Measurements from ENCODE around the gene SLC39A1. TPM values are rescaled to one million over a fixed set of nuclear protein-coding genes. Genes with fewer than 3 reads are reported as not detected.

Gene SLC39A1
- total and polyA plus RNA-seq, 9 of the 15 experiments (the other 6 are each of a cell fraction or from before 2014, with no cell fraction given), result 9.9 to 81.1 (median 62.7) TPM

- TF ChIP-seq, protein P1, sequence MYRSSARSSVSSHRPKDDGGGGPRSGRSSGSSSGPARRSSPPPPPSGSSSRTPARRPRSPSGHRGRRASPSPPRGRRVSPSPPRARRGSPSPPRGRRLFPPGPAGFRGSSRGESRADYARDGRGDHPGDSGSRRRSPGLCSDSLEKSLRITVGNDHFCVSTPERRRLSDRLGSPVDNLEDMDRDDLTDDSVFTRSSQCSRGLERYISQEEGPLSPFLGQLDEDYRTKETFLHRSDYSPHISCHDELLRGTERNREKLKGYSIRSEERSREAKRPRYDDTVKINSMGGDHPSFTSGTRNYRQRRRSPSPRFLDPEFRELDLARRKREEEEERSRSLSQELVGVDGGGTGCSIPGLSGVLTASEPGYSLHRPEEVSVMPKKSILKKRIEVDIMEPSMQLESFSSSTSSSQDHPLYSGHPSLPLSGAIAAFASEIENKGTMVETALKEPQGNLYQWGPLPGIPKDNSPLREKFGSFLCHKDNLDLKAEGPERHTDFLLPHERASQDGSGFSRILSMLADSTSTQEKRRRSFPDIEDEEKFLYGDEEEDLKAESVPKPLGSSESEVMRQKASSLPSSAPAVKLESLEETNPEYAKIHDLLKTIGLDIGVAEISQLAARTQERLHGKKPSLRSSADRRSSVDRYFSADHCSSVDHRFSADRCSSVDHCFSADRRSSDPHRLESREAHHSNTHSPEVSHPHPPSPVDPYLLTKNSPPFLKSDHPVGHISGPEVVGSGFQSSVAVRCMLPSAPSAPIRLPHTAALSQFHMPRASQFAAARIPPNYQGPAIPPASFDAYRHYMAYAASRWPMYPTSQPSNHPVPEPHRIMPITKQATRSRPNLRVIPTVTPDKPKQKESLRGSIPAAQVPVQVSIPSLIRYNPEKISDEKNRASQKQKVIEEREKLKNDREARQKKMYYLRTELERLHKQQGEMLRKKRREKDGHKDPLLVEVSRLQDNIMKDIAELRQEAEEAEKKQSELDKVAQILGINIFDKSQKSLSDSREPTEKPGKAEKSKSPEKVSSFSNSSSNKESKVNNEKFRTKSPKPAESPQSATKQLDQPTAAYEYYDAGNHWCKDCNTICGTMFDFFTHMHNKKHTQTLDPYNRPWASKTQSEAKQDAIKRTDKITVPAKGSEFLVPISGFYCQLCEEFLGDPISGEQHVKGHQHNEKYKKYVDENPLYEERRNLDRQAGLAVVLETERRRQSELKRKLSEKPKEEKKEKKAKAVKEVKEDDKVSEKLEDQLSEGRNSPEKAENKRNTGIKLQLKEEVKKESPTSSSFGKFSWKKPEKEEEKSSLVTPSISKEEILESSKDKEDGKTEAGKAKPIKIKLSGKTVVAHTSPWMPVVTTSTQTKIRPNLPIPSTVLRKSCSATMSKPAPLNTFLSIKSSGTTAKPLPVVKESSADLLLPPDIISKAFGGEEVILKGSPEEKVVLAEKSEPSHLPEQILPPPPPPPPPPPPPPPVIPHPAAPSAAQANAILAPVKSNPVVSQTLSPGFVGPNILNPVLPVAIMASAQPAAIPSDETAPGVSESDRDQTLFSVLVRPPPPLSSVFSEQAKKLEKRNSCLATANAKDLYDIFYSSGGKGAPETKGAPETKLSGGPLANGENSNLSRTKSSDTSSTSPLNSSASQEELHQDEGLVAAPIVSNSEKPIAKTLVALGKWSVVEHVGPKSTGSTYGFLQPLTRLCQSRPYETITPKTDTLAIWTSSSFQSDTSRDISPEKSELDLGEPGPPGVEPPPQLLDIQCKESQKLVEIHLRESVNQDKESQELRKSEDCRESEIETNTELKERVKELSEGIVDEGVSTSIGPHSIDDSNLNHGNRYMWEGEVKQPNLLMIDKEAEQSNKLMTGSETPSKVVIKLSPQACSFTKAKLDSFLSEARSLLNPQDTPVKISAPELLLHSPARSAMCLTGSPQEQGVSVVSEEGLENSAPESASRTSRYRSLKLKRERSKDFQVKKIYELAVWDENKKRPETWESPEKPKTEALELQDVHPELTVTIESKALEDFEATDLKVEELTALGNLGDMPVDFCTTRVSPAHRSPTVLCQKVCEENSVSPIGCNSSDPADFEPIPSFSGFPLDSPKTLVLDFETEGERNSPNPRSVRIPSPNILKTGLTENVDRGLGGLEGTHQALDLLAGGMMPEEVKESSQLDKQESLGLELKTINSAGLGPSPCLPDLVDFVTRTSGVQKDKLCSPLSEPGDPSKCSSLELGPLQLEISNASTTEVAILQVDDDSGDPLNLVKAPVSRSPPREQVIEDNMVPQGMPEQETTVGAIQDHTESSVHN (IDR thresholded peaks at IDR 0.05; ENCODE audit: borderline replicate concordance in 1 of 2, low read depth in 1 of 2), result no peak
- TF ChIP-seq, protein P2, sequence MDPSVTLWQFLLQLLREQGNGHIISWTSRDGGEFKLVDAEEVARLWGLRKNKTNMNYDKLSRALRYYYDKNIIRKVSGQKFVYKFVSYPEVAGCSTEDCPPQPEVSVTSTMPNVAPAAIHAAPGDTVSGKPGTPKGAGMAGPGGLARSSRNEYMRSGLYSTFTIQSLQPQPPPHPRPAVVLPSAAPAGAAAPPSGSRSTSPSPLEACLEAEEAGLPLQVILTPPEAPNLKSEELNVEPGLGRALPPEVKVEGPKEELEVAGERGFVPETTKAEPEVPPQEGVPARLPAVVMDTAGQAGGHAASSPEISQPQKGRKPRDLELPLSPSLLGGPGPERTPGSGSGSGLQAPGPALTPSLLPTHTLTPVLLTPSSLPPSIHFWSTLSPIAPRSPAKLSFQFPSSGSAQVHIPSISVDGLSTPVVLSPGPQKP (CRISPR knock-in tag; IDR thresholded peaks at IDR 0.05), result no peak
- no peak for TF ChIP-seq CCAR2 (IDR thresholded peaks at IDR 0.05; ENCODE audit: low read depth, low read length)
- TF ChIP-seq ZBTB7A (IDR thresholded peaks at IDR 0.05; ENCODE audit: borderline replicate concordance, control insufficient read depth, low read depth, low read length), result peak; percentile 12; the same call in 1 of the 2 replicates
- no peak for TF ChIP-seq ZNF232 (CRISPR knock-in tag; IDR thresholded peaks at IDR 0.05)
- no peak for TF ChIP-seq HDAC1 (IDR thresholded peaks at IDR 0.05)
- TF ChIP-seq SRF (CRISPR knock-in tag; IDR thresholded peaks at IDR 0.05), result no peak
- TF ChIP-seq MTA3 (IDR thresholded peaks at IDR 0.05; ENCODE audit: borderline replicate concordance), result no peak; the same call in 1 of the 2 replicates
- no peak for TF ChIP-seq USF2 (CRISPR knock-in tag; IDR thresholded peaks at IDR 0.05)
- TF ChIP-seq, protein P3, sequence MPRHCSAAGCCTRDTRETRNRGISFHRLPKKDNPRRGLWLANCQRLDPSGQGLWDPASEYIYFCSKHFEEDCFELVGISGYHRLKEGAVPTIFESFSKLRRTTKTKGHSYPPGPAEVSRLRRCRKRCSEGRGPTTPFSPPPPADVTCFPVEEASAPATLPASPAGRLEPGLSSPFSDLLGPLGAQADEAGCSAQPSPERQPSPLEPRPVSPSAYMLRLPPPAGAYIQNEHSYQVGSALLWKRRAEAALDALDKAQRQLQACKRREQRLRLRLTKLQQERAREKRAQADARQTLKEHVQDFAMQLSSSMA (CRISPR knock-in tag; IDR thresholded peaks at IDR 0.05), result no peak
- no peak for TF ChIP-seq DIDO1 (tag; IDR thresholded peaks at IDR 0.05; ENCODE audit: low read depth)
- no peak for TF ChIP-seq ZNF217 (CRISPR knock-in tag; IDR thresholded peaks at IDR 0.05)
- no peak for TF ChIP-seq ZNF184 (CRISPR knock-in tag; IDR thresholded peaks at IDR 0.05)
- TF ChIP-seq SOX6 (IDR thresholded peaks at IDR 0.05), result no peak
- no peak for TF ChIP-seq PURB (CRISPR knock-in tag; IDR thresholded peaks at IDR 0.05; ENCODE audit: low read depth)
Measured at GRCh38 chr1:153968408-153968807, 5.1 kb upstream of the SLC39A1 start (continued).
